ELF-1 (cell line): ENCODE results near the gene SPATS2.
A peak's percentile ranks its signal among the peaks of the same experiment; 100 is the strongest.
"Not testable (repeated sequence)": the region's sequence is repeated elsewhere in the genome, so short reads cannot be mapped to it uniquely, and the experiment has no call there.

Experiments used
- DNase-seq: peaks from one replicate; pipeline ENCODE4 v3.0.0-alpha.2; 2016; ENCODE audit warnings: low read depth, low spot score

The SPATS2 gene

GRCh38 chr12:49462083-49462744, 95.0 kb downstream of the SPATS2 start:
- no peak for DNase-seq

DNA sequence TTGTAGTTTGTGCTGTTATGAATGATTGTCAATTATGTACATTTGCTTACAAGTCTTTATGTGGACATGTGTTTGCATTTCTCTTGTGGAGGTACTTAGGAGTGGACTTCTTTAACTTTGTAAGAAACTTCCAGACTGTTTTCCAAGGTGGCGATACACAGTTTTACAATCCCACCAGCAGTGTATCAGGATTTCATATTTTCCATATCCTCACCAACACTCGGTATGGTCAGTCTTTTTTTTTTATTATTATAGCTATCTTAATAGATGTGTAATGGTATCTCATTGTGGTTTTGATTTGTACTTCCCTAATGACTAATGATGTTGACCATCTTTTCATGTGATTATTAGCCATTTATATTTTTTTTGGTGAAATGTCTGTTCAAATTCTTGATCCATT, 97.9 kb downstream of the SPATS2 start:
- no peak for DNase-seq

DNA sequence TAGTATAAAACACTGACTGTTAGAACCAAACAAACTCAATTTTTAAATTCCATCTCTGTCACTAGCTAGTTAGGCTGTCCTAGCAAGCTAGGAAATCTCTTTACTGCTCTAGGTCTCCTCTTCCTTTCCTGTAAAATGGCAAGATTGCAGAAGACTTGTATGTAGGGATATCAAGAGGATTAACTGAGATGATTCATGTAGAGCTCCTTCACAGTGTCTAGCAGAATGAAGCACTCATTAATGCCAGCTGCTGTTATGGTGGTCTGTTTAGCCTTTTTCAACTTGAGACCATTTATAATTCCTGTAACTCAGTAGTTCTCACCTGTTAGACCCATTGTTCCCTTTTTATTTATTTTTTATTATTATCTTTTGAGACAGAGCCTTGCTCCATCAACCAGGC, 103.7 kb downstream of the SPATS2 start:
- DNase-seq, result no peak

DNA sequence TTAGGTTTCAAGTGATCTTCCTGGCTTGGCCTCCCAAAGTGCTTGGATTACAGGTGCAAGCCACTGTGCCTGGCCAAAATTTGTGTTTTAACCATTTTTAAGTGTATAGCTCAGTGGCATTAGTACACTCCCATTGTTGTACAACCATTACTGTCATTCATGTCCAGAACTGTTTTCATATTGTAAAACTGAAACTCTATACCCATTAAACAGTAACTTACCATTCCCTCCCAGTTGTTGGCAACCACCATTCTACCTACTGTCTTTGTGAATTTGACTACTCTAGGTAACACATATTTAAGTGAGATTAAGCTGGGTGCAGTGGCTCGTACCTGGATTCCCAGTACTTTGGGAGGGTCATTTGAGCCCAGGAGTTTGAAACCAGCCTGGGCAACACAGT, 104.3 kb downstream of the SPATS2 start:
- no peak for DNase-seq

GRCh38 chr12:49476091-49476490, 108.8 kb downstream of the SPATS2 start:
- peak; percentile 7 for DNase-seq

DNA sequence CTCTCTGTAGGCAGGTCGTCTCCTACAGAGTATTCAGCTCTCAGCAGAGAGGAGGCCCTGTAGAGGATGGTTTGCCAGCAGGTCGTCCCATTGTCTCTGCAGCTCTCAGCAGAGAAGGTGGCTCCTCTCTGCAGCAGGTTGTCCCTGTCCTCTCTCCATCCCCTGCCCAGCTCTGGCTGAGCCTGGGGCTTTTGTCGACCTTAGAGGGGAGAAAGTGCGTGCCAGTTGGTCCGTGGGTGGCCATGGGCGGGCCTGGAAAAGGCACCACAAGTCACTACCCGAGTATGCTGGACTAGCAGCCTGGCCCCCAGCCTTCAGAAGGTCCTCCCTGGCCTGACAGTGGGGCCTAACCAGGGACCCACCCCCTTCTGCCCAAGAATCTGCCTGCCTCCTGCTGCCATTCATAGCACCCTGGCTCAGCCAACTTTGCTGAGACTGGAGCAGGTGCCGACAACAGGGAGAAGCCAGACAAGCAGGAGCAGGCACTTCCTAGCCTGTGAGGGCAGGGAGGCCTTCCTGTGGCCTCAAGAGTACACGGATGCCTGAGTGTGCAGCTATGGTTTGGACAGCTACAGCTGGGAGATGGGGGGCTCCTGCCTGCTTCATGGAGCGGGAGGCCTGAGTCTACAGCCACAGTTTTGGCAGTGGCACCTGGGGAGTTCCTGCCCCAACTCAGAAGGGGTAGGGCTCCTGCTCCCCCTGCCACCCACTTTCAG, 111.8 kb downstream of the SPATS2 start:
- DNase-seq, result peak; percentile 3

GRCh38 chr12:49482095-49483051, 115.1 kb downstream of the SPATS2 start:
- DNase-seq, result peak; percentile 43

DNA sequence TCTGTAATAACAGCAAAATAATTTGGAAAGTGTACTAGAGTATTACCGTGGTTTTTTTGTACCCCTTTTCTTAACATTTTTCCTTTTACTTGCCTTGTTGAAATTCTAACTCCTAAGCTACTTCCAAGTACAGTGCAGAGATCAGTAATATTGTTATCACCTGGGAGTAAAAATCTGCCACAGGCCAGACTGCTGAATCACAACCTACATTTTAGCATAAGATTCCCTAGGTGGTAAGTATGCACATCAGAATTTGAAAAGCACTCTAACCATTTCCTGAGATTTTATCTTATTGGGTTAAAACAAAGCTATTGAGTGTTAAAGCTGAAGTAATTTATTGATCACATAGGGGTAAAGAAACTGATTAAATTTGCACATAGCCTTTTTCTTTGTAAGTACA, 116.4 kb downstream of the SPATS2 start:
- no peak for DNase-seq

- no peak for DNase-seq
Observed at GRCh38 chr12:49487605-49488004, 120.3 kb downstream of the SPATS2 start.

GRCh38 chr12:49489154-49489553, 121.9 kb downstream of the SPATS2 start:
- DNase-seq, result no peak

GRCh38 chr12:49489720-49490119, 122.5 kb downstream of the SPATS2 start:
- DNase-seq, result no peak

- no peak for DNase-seq
Observed at GRCh38 chr12:49491823-49492222, 124.6 kb downstream of the SPATS2 start.

DNA sequence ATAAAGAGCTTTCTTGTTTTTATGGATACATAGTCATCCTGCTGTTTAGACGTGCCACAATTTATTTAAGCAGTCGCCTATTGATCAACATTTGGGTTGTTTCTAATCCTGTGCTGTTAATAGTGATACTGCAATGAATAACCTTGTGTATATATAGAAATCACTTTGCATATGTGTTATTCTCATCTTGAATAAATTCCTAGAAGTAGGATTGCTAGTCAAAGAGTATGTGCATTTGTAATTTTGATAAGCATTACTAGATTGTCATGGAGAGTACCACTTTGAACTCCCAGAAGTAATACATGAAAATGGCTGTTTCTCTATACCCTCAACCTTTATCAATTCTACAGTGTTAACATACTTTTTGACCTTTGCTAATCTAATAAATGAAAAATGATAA, 126.6 kb downstream of the SPATS2 start:
- no peak for DNase-seq

GRCh38 chr12:49496417-49497360, 129.4 kb downstream of the SPATS2 start:
- DNase-seq, result peak; percentile 14

DNA sequence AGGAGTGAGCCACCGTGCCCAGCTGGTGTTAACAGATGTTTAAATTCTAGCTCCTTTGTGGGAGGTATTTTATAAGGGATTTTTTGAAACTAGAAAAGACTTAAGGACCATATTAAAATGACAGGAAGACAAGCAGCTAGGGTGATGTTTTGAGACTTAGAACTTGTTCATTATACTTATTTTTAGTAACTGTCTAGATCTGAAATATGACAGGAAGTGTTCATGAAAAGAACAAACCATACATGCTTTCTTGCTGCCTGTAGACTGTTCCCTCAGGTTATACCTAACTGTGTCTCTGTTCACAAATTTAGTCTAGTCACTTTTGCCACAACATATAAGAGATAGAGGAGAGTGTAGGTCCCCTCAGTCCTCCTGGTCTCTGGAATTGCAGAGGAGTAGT, 134.6 kb downstream of the SPATS2 start:
- no peak for DNase-seq

DNA sequence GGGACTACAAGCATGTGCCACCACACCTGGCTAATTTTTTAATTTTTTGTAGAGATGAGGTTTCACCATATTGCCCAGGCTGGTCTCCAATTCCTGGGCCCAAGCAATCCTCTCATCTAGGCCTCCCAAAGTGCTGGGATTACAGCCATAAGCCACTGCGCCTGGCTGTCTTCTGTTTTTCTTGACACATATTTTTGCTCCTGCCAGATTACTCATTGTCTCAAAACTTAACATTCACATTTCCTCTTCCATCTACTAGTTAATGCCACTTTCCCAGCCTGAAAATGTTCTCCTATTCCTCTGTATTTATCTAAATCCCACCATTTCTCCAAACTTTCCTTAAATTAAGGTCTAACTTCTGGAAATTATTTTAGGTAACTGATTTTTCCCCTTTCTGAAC, 135.3 kb downstream of the SPATS2 start:
- DNase-seq, result no peak

DNA sequence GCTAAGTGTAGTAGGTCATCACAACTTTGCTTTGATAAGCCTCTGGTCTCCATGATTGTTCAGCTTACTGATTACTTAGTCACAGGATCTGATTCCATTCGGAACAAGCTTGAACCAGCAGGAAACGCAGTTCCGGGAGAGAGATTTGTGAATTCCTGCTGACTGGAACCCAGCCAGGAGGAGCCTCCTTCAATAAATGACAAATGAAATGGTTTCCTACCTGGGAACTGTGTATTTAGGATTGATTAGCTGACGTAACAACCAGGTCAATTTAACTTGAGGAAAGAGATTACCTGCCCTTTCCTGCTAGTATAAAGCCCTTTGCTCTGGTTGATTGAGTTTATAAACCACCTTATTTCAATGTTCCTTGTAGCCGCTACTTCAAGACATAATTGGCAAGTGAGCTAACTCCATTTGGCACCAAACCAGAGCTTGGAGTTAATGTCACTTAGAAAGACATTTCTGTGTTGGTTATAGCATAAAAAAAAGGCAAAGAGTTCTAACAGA, 136.5 kb downstream of the SPATS2 start:
- DNase-seq, result no peak

- DNase-seq, result no peak
Observed at GRCh38 chr12:49505672-49506071, 138.4 kb downstream of the SPATS2 start.

- no peak for DNase-seq
Observed at GRCh38 chr12:49507139-49507538, 139.9 kb downstream of the SPATS2 start.

DNA sequence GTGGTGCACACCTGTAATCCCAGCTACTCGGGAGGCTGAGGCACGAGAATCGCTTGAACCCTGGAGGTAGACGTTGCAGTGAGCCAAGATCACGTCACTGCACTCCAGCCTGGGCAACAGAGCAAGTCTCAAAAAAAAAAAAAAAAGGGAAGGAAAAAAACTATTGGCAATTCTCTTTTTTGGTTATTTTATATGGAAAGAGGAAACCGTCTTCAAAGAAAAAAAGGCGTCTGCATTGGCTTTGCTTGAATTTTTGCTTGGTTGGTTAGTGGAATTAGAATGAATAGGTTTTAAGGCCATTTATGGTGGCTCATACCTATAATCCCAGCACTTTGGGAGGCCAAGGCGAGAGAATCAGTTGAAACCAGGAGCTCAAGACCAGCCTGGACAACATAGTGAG, 142.4 kb downstream of the SPATS2 start:
- not testable (repeated sequence) for DNase-seq

- no peak for DNase-seq
Observed at GRCh38 chr12:49511410-49511809, 144.1 kb downstream of the SPATS2 start.
